CD8-positive, alpha-beta memory T cell (primary cell): ENCODE data around the gene DSTN. TPM values are rescaled to one million over a fixed set of nuclear protein-coding genes. Genes with fewer than 3 reads are reported as not detected.

Experiments used
- CTCF ChIA-PET: fragments of 350-600 bp; sonication (Branson Sonifier 250); formaldehyde crosslinking; loops from one replicate; lab custom pipeline; 2021; ENCODE audit warnings: antibody characterized with exemption; lab: Charles Lee
- POLR2A ChIA-PET: fragments of 350-600 bp; sonication (Branson Sonifier 250); formaldehyde crosslinking; loops from one replicate; lab custom pipeline; 2021; ENCODE audit warnings: antibody characterized with exemption; lab: Charles Lee
- DNase-seq, 5 donors: peaks; one replicate each; pipeline versions ENCODE4 v3.0.0 to v3.0.0-alpha.2; 2020 to 2022; ENCODE audit warnings: mixed read lengths in 1 of 5
- H3K27ac ChIP-seq: one replicate; pipeline ENCODE4 v1.7.0; 2013; ENCODE audit warnings: low read depth, mild to moderate bottlenecking, low read length, moderate library complexity
- H3K27me3 ChIP-seq: 2 replicates; pipeline ENCODE4 v1.7.0; 2013; ENCODE audit warnings: low read length, mild to moderate bottlenecking; ENCODE audit not compliant: insufficient read depth, poor library complexity, severe bottlenecking
- H3K36me3 ChIP-seq: 2 replicates; pipeline ENCODE4 v1.7.0; 2013; ENCODE audit warnings: mild to moderate bottlenecking, low read length, moderate library complexity; ENCODE audit not compliant: insufficient read depth
- H3K4me1 ChIP-seq: 2 replicates; pipeline ENCODE4 v1.7.0; 2013; ENCODE audit warnings: mild to moderate bottlenecking, low read length, moderate library complexity; ENCODE audit not compliant: insufficient read depth
- H3K4me3 ChIP-seq: 2 replicates; pipeline ENCODE4 v1.7.0; 2013; ENCODE audit warnings: mild to moderate bottlenecking, low read length
- H3K9me3 ChIP-seq: 2 replicates; pipeline ENCODE4 v1.7.0; 2013; ENCODE audit warnings: mild to moderate bottlenecking, low read length
- H3K27ac Mint-ChIP-seq, 8 donors: one replicate each; pipeline ENCODE4 v1.8.0; 2020 to 2021; ENCODE audit warnings: mixed read lengths in 8 of 8, mild to moderate bottlenecking in 6 of 8, inconsistent platforms in 3 of 8, moderate library complexity in 3 of 8
- H3K27me3 Mint-ChIP-seq, 2 donors: one replicate each; pipeline ENCODE4 v1.8.0; 2020 to 2021; ENCODE audit warnings: mixed read lengths in 2 of 2, mild to moderate bottlenecking in 1 of 2, moderate library complexity in 1 of 2
- H3K36me3 Mint-ChIP-seq, 3 donors: one replicate each; pipeline ENCODE4 v1.8.0; 2020 to 2021; ENCODE audit warnings: mixed read lengths in 3 of 3, inconsistent platforms in 1 of 3, mild to moderate bottlenecking in 1 of 3
- H3K4me1 Mint-ChIP-seq, 3 donors: one replicate each; pipeline ENCODE4 v1.8.0; 2020 to 2021; ENCODE audit warnings: mixed read lengths in 3 of 3, inconsistent platforms in 1 of 3, mild to moderate bottlenecking in 1 of 3
- H3K4me3 Mint-ChIP-seq, 7 donors: one replicate each; pipeline ENCODE4 v1.8.0; 2020 to 2021; ENCODE audit warnings: mixed read lengths in 7 of 7, mild to moderate bottlenecking in 6 of 7, moderate library complexity in 4 of 7, inconsistent platforms in 2 of 7
- H3K9me3 Mint-ChIP-seq, 5 donors: one replicate each; pipeline ENCODE4 v1.8.0; 2020 to 2022; ENCODE audit warnings: mixed read lengths in 5 of 5, mild to moderate bottlenecking in 3 of 5, moderate library complexity in 2 of 5, inconsistent platforms in 1 of 5
- polyA plus RNA-seq: library from polyadenylated mRNA; unstranded; fragments of 300-500 nt; fragmentation: Illumina TruSeq; gene quantifications from one replicate; pipeline ENCODE4 v1.2.3, GENCODE V29; 2021
- total RNA-seq, 2 experiments: library from RNA; stranded (reverse); gene quantifications; one replicate each; pipeline ENCODE4 v1.2.3, GENCODE V29; 2021

DSTN gene
- 10 to 100 TPM; 66.4 to 66.9 TPM for total RNA-seq
- 135 TPM for polyA plus RNA-seq

DNA sequence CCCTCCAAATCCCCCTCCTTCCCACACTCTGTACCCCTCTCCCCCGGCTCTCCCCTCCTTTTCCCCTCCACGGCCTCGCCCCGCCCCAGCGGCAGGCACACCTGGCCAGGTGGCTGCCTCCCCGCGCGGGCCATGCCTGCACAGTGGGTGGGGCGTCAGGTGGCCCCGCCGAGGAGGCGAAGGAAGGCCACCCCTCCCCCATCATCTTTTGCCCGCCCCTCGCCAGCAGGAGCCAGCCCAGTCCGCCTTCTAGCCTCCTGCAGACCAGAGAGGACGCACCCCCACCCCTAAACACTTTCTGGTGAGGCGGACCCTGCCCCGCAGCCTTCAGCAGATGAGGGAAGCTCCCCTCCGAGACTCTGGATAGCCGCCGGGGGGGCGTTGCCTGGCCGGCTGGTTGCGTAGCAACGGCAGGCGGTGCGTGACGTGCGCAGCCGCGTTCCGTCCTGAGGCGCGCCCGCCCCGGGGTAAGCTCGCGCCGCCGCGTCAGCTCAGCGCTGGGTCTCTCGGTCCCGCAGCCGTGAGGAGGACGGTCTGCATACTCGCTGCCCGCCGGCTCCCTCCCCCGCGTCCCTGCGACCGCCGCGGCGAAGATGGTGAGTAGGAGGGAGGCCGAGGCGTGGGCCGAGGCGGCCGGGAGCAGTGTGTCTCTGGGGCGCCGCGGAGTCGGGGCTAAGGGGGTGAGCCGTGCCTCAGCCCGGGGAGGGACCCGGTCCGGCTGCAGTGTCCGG, at the start of gene DSTN:
DSTN (plus strand) TSS at position 460 of the 731 bp plus-strand sequence; CDS start at position 594, 134 bp downstream.
- H3K27ac ChIP-seq = peak within 1 kb of the TSS; percentile 84
- POLR2A ChIA-PET = interaction anchor here (0.6 to 2.6 kb wide), 5 partner anchors 41 to 397 kb away, joined by 3 to 17 read pairs (median 5); partner anchors contain the start of gene RRBP1
- Mint-ChIP-seq H3K9me3 (no peaks in the 10 kb centered on the region), H3K4me3 (peak within 1 kb of the TSS; percentile 88 to 97 (median 94)), H3K36me3 (peaks cover 0 to 10% (median 0%) of the 10 kb centered on the region in 3 donors), H3K27ac (peak within 1 kb of the TSS; percentile 92 to 97 (median 94)), H3K27me3 (peaks cover 2 to 6% of the 10 kb centered on the region in 2 donors), H3K4me1 (peaks cover 28 to 48% (median 31%) of the 10 kb centered on the region in 3 donors)
- peak within 1 kb of the TSS; percentile 75 for H3K4me3 ChIP-seq
- H3K36me3 ChIP-seq = no peaks in the 10 kb centered on the region
- no peaks in the 10 kb centered on the region for H3K27me3 ChIP-seq
- CTCF ChIA-PET = interaction anchor here (0.7 to 2.6 kb wide), 13 partner anchors 10 to 997 kb away, joined by 3 to 15 read pairs (median 4); partner anchors contain the start of genes KAT14, PET117 and RRBP1
- peaks cover 12% of the 10 kb centered on the region for H3K4me1 ChIP-seq
- no peaks in the 10 kb centered on the region for H3K9me3 ChIP-seq
- peak; percentile 82 to 91 (median 89) for DNase-seq

DNA sequence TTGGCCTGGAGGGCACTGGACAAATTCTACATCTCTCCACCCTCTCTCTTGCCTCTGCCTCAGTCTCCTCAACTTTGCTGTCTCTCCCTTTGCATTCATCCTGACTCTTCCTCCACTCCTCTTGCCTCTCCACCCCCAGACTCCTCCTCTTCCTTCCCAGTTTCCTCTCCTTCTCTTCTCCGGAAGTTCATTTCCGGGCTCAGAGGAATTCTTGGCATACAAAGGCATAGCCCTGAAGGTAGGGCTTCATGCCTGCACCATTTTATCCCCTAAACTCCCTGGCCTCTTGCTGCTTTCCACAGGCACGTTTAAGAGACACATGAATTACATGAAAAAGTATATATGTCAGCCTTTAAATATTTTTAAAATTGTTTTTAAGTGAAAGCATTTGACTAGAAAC, 49.3 kb upstream of the DSTN start:
- H3K4me3 Mint-ChIP-seq = no peak overlapping the region
- ChIA-PET CTCF (interaction anchor here (1.4 kb wide), 1 partner anchor 16 kb away, joined by 5 read pairs; no protein-coding TSS in a partner anchor), POLR2A (no interaction called here)
- H3K27ac ChIP-seq = no peak overlapping the region
- no peaks in the 10 kb centered on the region for H3K9me3 ChIP-seq
- no peaks in the 10 kb centered on the region for H3K36me3 Mint-ChIP-seq
- H3K4me1 Mint-ChIP-seq = peaks cover 0 to 2% (median 0%) of the 10 kb centered on the region in 3 donors
- no peak overlapping the region for H3K4me3 ChIP-seq
- DNase-seq = no peak
- H3K36me3 ChIP-seq = no peaks in the 10 kb centered on the region
- H3K27me3 Mint-ChIP-seq = peaks cover 0 to 2% of the 10 kb centered on the region in 2 donors
- H3K27me3 ChIP-seq = no peaks in the 10 kb centered on the region
- peak overlapping the region in 2 of 8 donors; percentile 32 to 75 for H3K27ac Mint-ChIP-seq
- no peaks in the 10 kb centered on the region for H3K4me1 ChIP-seq
- H3K9me3 Mint-ChIP-seq = no peaks in the 10 kb centered on the region

DNA sequence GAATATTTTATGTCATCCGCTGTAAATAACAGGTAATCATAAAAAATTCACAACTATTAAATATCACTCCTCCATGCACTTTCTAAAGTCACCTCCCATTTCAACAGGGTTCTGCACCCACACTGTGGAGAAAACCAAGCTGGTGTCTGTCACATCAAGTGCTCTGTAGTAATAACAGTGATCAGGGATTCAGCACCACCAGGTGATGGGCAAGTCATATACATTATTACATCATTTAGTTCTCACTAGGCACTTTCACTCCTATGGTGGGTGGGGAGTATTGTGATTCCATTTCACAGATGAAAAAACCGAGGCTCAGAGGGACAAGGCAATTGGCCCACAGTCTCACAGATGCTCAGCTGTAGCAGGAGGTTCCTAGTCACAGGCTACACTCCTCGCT, 47.3 kb upstream of the DSTN start:
- Histone ChIP-seq H3K27me3 (no peaks in the 10 kb centered on the region), H3K4me3 (no peak overlapping the region), H3K36me3 (no peaks in the 10 kb centered on the region), H3K9me3 (no peaks in the 10 kb centered on the region), H3K4me1 (no peaks in the 10 kb centered on the region), H3K27ac (no peak overlapping the region)
- no peak overlapping the region for H3K27ac Mint-ChIP-seq
- no peak overlapping the region for H3K4me3 Mint-ChIP-seq
- H3K4me1 Mint-ChIP-seq = peaks cover 0 to 2% (median 0%) of the 10 kb centered on the region in 3 donors
- peaks cover 0 to 2% of the 10 kb centered on the region in 2 donors for H3K27me3 Mint-ChIP-seq
- no peak for DNase-seq
- ChIA-PET CTCF (no interaction called here), POLR2A (no interaction called here)
- H3K36me3 Mint-ChIP-seq = no peaks in the 10 kb centered on the region
- no peaks in the 10 kb centered on the region for H3K9me3 Mint-ChIP-seq

DNA sequence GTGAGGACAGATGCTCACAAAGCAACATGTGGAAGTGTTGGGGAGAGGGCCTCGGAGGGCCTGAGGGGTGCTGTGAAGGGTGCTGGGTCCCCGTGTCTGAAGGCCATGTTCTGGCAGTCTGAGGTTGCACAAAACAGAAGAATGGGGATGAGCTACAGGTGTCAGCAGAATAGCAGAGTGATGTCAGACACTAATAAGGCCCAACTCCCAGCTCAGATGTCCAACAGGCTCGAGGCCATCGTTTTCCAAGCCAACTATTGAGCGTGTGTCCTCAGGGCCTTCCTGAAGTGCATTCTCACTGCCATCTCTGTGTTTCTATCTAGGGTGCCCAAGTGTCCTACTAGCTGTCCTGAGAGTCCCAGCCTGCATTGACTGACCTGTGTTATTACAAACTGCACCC, 46.5 kb upstream of the DSTN start:
- DNase-seq = no peak
- Histone ChIP-seq H3K36me3 (no peaks in the 10 kb centered on the region), H3K4me3 (no peak overlapping the region), H3K27me3 (no peaks in the 10 kb centered on the region), H3K9me3 (no peaks in the 10 kb centered on the region), H3K27ac (no peak overlapping the region), H3K4me1 (no peaks in the 10 kb centered on the region)
- H3K27ac Mint-ChIP-seq = no peak overlapping the region
- H3K27me3 Mint-ChIP-seq = peaks cover 0 to 2% of the 10 kb centered on the region in 2 donors
- no peaks in the 10 kb centered on the region for H3K36me3 Mint-ChIP-seq
- no peaks in the 10 kb centered on the region for H3K9me3 Mint-ChIP-seq
- ChIA-PET CTCF (interaction anchor here (1.8 kb wide), 1 partner anchor 10 kb away, joined by 4 read pairs; no protein-coding TSS in a partner anchor), POLR2A (no interaction called here)
- no peak overlapping the region for H3K4me3 Mint-ChIP-seq
- peaks cover 0 to 2% (median 0%) of the 10 kb centered on the region in 3 donors for H3K4me1 Mint-ChIP-seq

GRCh38 chr20:17524560-17524959, 45.3 kb upstream of the DSTN start:
- Mint-ChIP-seq H3K27ac (no peak overlapping the region), H3K4me3 (no peak overlapping the region), H3K27me3 (peaks cover 0 to 2% of the 10 kb centered on the region in 2 donors), H3K4me1 (peaks cover 0 to 4% (median 0%) of the 10 kb centered on the region in 3 donors), H3K9me3 (no peaks in the 10 kb centered on the region), H3K36me3 (no peaks in the 10 kb centered on the region)
- ChIA-PET POLR2A (no interaction called here), CTCF (interaction anchor here (1.5 to 1.8 kb wide), 2 partner anchors 11 to 20 kb away, joined by 4 to 7 read pairs; no protein-coding TSS in a partner anchor)
- Histone ChIP-seq H3K9me3 (no peaks in the 10 kb centered on the region), H3K4me3 (no peak overlapping the region), H3K36me3 (no peaks in the 10 kb centered on the region), H3K27me3 (no peaks in the 10 kb centered on the region), H3K4me1 (no peaks in the 10 kb centered on the region), H3K27ac (no peak overlapping the region)
- no peak for DNase-seq

DNA sequence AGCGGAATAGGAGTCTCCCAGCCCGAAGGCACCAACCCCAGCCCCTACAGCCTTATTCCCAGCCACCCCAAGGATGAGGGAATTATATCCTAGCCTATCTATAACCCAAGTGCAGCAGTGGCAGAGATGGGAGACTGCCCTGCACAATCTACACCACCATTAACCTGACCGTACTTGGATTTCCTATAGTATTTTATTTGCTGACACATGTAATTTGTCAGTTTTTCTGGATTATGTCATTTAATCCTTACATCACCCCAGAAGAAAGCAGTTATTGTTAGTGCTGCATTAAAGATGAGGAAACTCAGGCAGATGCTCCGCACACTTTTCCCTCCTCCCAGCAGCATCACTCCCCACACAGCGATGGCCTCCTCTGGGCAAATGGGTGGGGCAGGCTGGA, 44.7 kb upstream of the DSTN start:
- Histone ChIP-seq H3K27ac (no peak overlapping the region), H3K27me3 (no peaks in the 10 kb centered on the region), H3K36me3 (no peaks in the 10 kb centered on the region), H3K9me3 (no peaks in the 10 kb centered on the region), H3K4me1 (no peaks in the 10 kb centered on the region), H3K4me3 (no peak overlapping the region)
- Mint-ChIP-seq H3K27me3 (peaks cover 0 to 2% of the 10 kb centered on the region in 2 donors), H3K4me3 (no peak overlapping the region), H3K4me1 (peaks cover under 1 to 4% (median 1%) of the 10 kb centered on the region in 3 donors), H3K36me3 (no peaks in the 10 kb centered on the region), H3K27ac (no peak overlapping the region), H3K9me3 (no peaks in the 10 kb centered on the region)
- ChIA-PET POLR2A (no interaction called here), CTCF (interaction anchor here (1.5 kb wide), 1 partner anchor 20 kb away, joined by 7 read pairs; no protein-coding TSS in a partner anchor)
- DNase-seq = no peak

GRCh38 chr20:17525650-17526049, 44.2 kb upstream of the DSTN start:
- Mint-ChIP-seq H3K4me3 (no peak overlapping the region), H3K9me3 (no peaks in the 10 kb centered on the region), H3K4me1 (peaks cover 5 to 7% (median 6%) of the 10 kb centered on the region in 3 donors), H3K36me3 (no peaks in the 10 kb centered on the region), H3K27me3 (peaks cover under 1 to 5% of the 10 kb centered on the region in 2 donors), H3K27ac (no peak overlapping the region)
- Histone ChIP-seq H3K4me1 (no peaks in the 10 kb centered on the region), H3K4me3 (no peak overlapping the region), H3K27ac (no peak overlapping the region), H3K27me3 (no peaks in the 10 kb centered on the region), H3K36me3 (no peaks in the 10 kb centered on the region), H3K9me3 (no peaks in the 10 kb centered on the region)
- POLR2A ChIA-PET = no interaction called here
- no peak for DNase-seq
- CTCF ChIA-PET = no interaction called here

DNA sequence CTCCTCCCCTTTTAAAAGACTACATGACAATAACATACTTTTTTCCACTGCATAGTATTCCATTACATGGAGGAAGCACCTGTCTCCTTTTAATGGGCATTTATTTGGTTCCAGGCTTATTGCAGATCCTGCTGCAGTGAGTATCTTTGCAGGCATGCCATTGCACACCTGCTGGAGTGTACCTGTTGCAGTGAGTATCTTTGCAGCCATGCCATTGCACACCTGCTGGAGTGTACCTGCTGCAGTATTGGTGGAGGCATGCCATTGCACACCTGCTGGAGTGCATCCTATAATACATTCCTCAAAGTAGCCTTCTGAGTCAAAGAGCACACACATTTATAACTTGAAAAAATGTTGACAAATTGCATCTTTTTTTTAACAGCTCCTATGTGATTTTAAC, 40.3 kb upstream of the DSTN start:
- Histone ChIP-seq H3K27me3 (no peaks in the 10 kb centered on the region), H3K4me1 (peaks cover 4% of the 10 kb centered on the region), H3K9me3 (no peaks in the 10 kb centered on the region), H3K4me3 (no peak overlapping the region), H3K36me3 (no peaks in the 10 kb centered on the region), H3K27ac (no peak overlapping the region)
- CTCF ChIA-PET = interaction anchor here (0.9 kb wide), 1 partner anchor 24 kb away, joined by 3 read pairs; no protein-coding TSS in a partner anchor
- POLR2A ChIA-PET = no interaction called here
- peaks cover 4 to 10% of the 10 kb centered on the region in 2 donors for H3K27me3 Mint-ChIP-seq
- peak overlapping the region in 1 of 7 donors; percentile 85 for H3K4me3 Mint-ChIP-seq
- peaks cover 11 to 21% (median 18%) of the 10 kb centered on the region in 3 donors for H3K4me1 Mint-ChIP-seq
- no peak for DNase-seq
- H3K9me3 Mint-ChIP-seq = no peaks in the 10 kb centered on the region
- H3K27ac Mint-ChIP-seq = peak overlapping the region in 1 of 8 donors; percentile 73
- H3K36me3 Mint-ChIP-seq = no peaks in the 10 kb centered on the region
